GM12873 (cell line): ENCODE measurements around the gene ZBTB7C.

Experiments
- CTCF ChIP-seq: IDR thresholded peaks from 2 replicates; pipeline ENCODE4 v1.5.1; 2012; ENCODE audit warnings: low read depth, mild to moderate bottlenecking, moderate library complexity, low read length, control low read depth; ENCODE audit not compliant: insufficient read depth; ENCODE audit errors: missing control alignments

ZBTB7C gene

GRCh38 chr18:48167897-48168253 is 241.3 kb downstream of the ZBTB7C start:
- TF ChIP-seq CTCF, result no peak

- TF ChIP-seq CTCF, result no peak
Measured at GRCh38 chr18:48166336-48166875, 242.8 kb downstream of the ZBTB7C start.

GRCh38 chr18:48165111-48165866 is 243.9 kb downstream of the ZBTB7C start:
- TF ChIP-seq CTCF, result no peak

GRCh38 chr18:48164701-48165100 is 244.5 kb downstream of the ZBTB7C start:
- TF ChIP-seq CTCF, result no peak

- no peak for TF ChIP-seq CTCF
Measured at GRCh38 chr18:48164116-48164515, 245.1 kb downstream of the ZBTB7C start.

- no peak for TF ChIP-seq CTCF
Measured at GRCh38 chr18:48163738-48164115, 245.5 kb downstream of the ZBTB7C start.

GRCh38 chr18:48162956-48163737 is 246.0 kb downstream of the ZBTB7C start:
- no peak for TF ChIP-seq CTCF
